HG03060 (cell line): ENCODE measurements around the gene CLDN9.

Source experiments
- ATAC-seq: cut with Tn5 transposase; IDR thresholded peaks from one replicate; pipeline ENCODE4 v1.9.1; 2021; ENCODE audit warnings: low read depth, moderate number of reproducible peaks; ENCODE audit not compliant: unreplicated experiment

CLDN9 gene

DNA sequence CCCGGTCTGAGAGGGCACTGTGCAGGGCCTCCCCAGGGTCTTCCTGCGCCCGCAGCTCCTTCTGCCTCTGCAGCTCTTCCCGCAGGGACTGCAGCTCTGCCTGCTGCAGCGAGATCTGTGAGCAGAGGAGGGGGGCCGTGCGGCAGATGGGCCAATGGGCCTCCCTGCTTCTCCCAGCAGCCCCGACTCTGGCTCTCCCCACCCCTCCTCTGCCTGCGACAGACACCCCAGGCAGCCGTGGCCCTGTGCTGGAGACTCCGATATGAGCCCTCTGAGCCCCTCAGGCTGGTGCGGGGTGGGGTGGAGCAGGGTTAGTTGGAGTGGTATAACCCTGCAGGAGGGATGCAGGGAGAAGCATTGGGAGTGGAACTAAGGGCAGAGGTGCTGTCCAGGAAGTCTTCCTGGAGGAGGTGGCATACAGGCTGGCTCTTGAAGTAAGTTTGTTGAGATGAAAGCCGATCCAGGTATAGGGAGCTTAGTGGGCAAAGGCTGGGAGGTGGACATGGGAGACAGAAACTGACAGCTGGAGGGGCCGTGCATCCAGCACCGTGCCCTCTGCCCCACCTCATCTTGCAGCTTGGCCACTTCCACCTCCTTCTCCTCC is 16.1 kb downstream of the CLDN9 start:
- no peak for ATAC-seq

DNA sequence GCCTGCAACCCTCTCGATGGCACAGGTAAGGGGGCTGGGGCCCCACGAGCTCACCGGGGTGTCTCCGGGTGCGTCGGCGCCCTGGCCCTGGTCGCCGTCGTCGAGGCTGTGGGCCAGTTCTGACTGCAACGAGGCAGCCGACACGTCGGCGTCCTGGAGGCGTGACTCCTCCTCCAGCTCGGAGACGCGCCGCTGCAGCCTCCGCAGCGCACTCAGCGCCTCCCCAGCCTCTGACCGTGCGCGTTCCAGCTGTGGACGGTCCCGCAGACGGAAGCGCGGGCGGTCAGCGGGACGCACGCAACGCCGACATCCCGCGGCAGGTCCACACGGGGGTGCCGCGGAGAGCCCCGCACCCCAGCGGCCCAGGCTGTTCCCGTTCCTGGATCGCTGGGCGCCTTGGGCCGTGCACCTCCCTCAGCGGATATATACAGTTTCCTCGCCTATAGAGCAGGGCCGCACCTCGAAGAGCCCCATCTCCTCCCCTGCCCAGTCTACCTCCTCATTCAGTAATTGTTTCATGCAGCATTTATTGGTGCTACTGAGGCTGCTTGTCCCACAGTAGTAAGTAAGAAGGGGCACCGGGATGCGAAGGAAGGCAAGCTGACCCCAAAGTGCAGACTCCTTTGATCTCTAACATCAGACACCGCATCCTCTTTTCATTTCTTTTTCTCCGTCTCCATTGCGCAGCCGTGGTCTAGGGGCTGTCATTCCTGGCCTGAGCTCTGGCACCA is 16.9 kb downstream of the CLDN9 start:
- ATAC-seq, result no peak

DNA sequence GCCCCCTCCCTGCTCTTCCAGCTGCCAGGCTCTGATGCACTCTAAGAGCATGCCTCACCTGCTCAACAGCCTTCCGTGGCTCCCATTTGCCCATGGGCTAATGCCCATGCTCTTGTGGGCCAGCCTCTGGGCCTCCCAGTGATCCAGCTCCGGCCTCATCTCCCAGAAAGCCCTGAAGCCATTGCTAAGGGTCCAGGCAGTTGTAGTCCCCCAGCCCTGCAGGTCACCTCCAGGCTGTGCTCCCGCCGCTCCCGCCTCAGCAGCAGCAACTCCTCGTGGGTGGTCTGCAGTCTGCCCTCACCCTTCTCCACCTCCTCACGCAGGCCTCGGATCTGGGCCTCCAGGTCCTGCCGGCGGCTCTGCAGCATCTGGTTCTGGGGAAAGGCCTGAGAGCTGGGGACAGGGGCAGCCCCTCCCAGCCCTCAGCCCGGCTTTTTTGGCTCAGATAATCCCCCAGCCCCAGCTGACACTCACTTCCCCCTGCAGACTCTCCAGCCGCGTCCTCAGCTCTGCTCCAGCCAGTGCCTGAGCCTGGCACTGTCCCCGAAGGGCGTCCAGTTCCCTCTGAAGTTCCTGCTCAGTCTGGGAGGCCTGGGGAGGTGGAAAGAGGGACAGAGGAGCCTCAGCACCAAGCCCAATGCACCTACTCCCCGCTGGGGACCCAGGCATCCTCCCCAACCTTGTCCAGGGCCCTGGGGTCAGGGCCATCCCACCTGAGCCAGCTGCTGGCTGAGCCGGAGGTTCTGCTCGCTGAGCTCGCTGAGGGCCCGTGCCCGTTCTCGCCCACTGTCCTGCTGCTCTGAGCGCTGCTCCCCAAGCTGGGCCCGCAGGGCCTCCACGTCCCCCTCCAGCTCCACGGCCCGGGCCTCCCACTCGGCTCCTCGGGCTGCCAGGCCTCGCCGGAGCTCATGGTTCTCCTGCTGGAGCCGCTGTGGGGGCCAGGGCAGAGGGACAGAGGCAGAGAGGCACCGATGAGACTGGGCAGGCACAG is 17.8 kb downstream of the CLDN9 start:
- ATAC-seq, result no peak

DNA sequence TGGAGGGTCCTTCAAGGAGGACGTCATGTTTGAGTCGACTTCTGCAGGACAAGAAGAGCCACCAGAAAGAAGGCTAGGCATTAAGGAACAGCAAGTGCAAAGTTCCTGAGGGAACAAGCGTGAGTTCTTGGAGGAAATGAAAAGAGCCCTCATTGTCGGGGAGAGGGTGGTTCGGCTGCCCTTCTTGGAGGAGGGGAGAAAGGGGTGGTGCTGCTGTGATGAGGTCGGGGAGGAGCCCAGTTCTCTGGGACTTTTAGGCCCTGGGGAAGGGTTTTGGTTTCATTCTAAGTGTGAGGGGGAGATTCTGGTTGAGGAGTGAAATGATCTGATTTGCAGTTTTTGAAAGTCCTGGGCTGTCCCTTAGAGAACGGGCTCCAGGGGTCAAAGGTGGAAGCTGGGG is 19.9 kb downstream of the CLDN9 start:
- ATAC-seq, result no peak

DNA sequence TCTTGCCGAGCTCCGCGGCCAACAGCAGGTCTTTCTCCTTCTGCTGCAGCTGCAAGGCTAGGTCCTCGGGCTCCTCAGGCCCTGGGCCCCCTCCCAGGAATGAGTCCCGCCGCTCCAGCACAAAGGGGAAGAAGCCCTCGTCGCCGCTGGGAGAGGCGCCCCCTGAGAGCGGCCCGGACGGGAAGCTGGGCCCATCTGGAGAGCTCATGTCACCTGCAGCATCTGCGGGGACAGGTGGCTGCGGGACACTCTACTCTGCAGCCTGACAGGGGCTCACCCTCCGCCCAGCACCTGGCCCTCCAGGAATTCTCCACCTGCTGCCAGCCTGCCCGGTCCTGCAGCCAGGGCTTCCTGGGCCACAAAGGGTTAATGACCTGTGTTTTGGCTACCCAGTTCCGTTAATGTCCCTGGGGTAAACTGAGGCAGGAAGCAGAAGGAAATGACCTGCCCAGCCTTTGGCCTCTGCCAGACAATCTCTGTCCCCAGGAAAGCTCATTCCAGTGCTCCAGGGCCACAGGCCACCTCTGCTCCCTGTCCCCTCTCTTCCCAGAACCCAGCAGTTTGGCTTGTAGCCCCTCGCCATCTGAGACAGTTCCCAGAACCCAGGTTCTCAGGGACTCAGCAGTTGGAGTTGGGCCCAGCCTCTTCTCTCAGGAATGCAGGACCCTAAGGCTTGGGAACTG is 22.7 kb downstream of the CLDN9 start:
- no peak for ATAC-seq

DNA sequence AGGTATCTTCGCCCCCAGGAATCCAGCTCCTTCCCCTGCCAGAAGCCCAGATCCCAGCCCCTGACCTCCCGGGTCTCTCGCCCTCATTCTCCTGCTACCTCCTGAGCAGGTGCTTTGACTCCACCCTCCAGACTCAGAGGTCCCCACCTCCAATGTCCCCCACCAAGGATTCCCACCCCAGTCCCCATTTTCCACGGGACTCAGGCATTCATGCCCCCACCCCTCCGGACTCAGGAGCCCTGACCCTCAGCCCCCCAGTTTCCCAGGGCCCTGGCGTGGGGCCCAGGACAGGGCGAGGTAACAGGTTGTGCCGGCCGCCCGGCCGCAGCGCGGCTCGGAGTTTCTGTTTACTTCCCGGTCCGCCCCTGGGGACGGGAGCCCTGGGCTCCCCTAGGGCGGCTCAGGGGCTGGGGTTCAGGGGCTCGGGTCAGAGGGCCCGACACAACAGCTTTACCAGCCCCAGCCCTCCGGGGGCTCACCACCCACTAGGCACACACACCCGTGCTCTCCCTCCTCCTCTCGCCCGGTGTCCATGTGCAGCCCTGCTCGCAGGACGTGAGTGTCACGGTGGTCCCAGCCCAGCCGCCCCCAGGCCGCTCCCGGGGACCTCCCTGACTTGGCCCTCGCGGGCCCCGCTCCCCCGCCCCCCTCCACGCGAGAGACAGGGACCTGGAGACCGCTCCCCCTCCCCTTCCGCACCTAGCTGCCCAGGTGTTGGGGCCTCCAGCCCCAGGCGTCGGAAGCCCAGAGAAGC is 23.4 kb downstream of the CLDN9 start:
- ATAC-seq, result no peak

DNA sequence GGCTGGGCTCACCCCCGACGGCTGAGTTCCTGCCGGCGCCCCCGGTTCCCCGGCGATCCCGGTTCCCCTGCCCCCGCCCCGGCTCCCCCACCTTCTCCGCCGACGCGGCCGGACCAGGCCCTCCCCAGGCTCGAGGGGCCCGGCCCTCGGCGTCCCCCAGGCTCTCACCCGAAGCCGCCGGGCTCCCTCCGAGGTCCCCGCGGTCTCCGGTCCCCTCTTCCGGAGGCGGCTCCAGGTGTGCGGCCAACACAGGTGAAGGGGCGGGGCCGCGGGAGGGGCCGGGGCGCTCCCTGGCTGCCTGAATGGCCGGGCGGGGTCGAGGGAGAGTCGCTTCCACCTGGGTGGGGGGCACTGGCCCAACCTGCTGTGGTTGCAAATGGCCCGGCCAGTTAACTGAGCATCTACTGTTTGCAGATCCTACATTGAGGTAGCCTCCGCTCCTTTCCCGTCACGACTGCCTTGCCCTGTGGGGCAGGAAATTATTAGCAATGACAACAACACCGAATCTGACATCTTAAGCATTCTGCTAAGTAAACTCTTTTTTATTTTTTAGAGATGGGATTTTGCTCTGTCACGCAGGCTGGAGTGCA is 24.1 kb downstream of the CLDN9 start, which contains the start of gene BICDL2:
TSS of gene BICDL2 (minus strand) at position 219 of the 590 bp plus-strand sequence. CDS start 1,448 bp downstream, outside the sequence.
- ATAC-seq, result no peak

DNA sequence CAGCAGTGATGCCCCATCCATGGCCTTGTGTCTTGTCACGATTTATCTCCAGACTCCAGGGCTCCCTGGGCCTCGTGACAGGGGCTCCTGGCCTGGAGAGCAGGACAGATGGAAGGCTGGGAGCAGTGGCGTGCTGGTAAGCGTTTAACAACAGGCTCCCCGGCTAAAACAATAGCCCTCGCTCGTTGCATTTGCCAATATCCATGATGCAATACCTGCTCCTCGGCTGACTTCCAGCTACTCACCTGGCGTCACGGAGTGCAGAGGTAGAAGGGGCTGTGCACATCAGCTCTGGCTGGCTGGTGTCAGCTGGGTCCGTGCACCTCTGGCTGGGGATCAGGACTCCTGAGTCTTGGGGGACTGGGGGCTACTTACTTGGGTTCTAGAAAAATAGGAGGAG is 25.5 kb downstream of the CLDN9 start:
- ATAC-seq, result no peak

DNA sequence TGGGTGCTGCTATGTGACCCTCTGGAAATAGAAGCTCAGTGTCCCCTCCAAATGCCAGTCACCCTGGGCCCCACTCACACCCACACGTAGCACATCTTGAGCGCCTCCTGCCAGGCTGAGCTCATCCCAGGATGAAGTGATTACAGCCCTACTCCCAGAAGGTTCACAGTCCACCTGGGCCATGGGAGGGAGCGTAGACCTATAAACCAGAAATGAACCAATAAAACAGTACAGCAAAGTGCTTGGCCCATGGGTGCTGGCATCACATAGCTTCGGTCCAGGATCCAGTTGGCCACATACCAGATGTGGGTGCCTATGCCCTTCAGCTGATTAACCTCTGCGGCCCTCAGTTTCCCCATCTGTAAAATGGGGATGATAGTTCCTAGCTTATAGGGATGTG is 26.2 kb downstream of the CLDN9 start:
- ATAC-seq, result no peak

DNA sequence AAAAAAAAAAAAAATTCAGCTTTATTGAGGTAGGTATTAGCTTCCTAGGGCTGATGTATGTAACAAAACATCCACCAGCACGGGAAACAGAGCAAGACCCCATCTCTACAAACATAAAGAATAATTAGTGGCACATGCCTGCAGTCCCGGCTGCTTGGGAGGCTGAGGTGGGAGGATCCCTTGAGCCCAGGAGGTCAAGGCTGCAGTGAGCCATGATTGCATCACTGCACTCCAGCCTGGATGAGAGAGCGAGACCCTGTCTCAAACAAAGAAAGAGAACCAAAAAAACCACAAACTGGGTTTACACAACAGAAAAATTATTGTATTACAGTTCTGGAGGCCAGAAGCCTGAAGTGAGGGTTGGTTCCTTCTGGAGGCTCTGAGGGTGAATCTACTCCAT is 29.7 kb downstream of the CLDN9 start:
- ATAC-seq, result no peak

DNA sequence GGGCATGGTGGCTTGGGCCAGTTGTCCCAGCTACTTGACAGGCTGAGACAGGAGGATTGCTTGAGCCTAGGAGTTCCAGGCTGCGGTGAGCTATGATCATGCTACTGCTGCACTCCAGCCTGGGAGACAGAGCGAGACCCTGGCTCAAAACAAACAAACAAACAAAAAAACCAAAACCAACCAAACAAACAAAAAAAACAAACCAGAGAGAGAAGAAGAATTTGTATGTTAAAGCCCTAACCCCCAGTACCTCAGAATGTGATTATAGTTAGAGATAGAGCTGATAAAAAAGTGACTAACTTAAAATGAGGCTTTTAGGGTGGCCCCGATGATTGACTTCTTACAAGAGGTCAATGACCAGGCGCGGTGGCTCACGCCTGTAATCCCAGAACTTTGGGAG is 32.0 kb downstream of the CLDN9 start:
- no peak for ATAC-seq

DNA sequence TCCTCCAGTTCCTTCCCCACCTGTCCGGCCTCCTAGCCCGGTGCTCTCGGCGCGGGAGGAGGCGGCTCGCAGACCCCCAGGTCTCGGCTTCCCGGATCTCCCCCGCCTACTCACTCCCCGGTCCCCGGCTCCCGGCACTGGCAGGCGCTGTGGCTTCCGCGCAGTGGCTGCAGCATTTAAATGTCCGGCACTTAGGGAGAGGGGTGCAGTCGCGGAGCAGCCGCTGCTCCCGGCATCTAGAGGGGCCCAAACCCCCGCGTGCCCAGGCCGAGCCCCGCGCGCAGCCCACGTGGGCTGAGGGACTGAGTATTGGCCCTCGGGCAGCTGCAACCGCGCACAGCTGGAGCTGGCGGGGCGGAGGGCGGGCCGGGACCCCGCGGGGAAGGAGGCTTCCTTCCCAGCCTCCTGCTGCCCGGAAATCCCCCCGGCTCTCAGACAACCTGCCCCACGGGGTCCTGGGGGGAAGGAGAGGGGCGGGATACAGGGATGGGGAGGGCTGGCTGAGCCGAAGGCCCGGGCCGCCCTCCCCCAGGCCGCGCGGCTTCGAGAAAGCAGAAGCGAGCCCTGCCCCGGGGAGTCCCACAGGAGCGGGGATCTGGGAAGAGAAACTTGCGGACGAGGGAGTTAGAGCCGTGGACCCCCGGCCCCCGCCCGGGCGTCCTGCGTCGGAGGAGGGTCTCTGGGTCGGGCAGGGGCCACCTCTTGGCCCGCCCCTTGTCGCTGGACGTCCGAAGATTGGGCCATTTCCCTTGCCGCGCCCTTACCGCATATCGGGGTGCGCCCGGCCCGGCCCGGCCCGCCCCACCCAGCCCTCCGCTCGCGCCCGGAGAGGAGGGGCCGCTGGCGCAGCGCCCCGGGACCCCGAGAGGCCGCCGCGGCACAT is 33.3 kb downstream of the CLDN9 start, which contains the start of gene MMP25:
TSS of gene MMP25 (plus strand) at position 804 of the 883 bp plus-strand sequence. CDS start 357 bp downstream, outside the sequence.
- ATAC-seq, result no peak

DNA sequence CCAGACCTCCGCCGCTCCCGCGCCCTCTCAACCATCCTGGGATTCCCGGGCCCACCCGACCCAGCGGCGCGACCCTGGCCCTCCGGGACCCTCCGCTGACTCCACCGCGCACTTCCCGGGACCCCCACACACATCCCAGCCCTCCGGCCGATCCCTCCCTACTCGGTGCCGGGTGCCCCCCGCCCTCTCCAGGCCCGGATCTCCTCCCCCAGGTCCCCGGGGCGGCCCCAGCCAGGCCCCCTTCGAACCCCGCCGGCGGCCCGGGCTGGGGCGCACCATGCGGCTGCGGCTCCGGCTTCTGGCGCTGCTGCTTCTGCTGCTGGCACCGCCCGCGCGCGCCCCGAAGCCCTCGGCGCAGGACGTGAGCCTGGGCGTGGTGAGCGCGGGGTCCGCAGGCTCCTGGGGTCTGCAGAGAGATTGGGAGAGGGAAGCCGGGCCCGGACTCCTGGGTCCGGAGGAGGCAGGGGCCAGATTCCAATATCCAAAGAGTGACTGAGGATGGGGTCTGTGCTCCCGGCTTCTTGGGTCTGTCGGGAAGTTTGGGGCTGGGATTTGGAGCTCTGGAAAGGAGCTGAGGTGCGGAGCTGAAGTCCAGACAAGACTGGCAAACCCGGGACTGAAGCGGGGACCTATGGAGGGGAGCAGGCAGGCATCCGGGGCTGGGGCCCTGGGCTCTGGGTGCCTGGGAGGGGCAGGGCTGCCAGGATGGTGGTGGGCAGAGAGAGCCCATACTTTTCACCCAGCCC is 34.1 kb downstream of the CLDN9 start:
- no peak for ATAC-seq

DNA sequence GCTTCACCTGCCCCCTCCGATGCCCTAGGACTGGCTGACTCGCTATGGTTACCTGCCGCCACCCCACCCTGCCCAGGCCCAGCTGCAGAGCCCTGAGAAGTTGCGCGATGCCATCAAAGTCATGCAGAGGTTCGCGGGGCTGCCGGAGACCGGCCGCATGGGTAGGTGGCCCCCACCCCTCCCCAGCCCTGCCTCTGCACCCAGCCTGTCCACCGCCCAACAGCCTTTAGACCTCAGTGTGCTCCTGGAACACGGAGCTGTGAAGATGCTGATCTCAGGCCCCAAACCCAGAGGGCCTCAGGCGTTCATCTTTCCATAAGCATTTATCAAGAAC is 34.6 kb downstream of the CLDN9 start:
- no peak for ATAC-seq

DNA sequence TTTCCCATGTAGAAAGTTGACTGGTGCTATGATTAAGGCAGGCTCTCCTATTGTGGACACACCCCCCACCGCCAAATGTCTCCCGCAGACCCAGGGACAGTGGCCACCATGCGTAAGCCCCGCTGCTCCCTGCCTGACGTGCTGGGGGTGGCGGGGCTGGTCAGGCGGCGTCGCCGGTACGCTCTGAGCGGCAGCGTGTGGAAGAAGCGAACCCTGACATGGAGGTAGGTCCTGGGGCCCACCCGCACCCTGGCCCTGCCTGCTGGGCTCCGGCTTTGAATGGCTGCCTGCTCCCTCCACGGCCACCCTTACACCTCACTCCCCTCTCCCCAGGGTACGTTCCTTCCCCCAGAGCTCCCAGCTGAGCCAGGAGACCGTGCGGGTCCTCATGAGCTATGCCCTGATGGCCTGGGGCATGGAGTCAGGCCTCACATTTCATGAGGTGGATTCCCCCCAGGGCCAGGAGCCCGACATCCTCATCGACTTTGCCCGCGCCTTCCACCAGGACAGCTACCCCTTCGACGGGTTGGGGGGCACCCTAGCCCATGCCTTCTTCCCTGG is 37.3 kb downstream of the CLDN9 start:
- ATAC-seq, result no peak

DNA sequence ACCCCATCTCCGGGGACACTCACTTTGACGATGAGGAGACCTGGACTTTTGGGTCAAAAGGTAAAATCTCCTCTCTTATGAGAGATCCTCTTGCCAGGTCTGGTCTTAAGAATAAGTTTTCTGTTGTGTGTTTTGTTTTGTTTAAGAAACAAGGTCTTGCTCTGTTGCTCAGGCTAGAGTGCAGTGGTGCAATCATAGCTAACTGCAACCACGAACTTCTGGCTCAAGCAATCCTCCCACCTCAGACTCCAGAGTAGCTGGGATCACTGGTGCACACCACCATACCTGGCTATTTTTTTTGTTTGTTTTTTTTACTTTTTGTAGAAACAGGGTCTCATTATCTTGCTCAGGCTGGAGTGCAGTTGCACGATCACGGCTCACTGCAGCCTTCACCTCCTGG is 37.8 kb downstream of the CLDN9 start:
- no peak for ATAC-seq

DNA sequence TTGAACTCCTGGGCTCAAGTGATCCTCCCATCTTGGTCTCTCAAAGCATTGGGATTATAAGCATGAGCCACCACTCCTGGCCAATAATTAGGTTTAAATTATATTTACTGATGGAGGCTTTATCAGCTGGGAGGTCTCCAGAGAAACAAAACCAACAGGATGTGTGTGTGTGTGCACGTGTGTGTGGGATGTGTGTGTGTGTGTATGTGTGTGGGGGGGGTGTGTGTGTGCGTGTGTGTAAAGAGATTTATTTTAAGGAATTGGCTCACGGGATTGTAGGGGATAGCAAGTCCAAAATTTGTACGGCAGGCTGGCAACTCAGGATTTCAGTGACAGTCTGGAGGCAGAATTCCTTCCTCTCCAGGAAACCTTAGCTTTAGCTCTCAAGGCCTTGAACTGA is 38.3 kb downstream of the CLDN9 start:
- no peak for ATAC-seq

DNA sequence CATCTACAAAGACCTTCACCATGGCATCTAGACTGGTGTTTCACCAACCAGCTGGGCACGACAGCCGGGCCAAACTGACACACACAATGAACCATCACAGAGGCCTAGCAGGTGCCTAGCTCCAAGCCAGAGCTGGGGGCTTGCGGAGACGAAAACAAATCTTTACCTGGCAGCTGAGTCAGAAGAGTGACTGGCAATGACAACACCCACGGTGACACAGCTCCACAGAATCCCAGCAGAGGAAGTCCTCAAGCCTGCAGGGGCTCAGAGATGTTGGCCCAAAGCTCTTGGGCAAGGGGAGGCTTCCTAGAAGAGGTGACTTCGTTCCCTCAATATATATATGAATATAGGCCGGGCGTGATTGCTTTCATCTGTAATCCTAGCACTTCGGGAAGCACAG is 38.8 kb downstream of the CLDN9 start:
- no peak for ATAC-seq
